Dedifferentiated amniotic fluid mesenchymal stem cell (primary cell): Measurements from ENCODE around the gene JAML.

Source experiments
- DNase-seq: peaks from one replicate; pipeline ENCODE4 v3.0.0-alpha.2; 2016; ENCODE audit errors: extremely low spot score

JAML gene

GRCh38 chr11:118224511-118225188 lies at the start of gene JAML:
JAML (minus strand) TSS chr11:118225011; CDS start chr11:118214866, 10,145 bp downstream.
- DNase-seq, result no peak

GRCh38 chr11:118274186-118274585 lies 49.4 kb upstream of the JAML start:
- DNase-seq, result no peak

GRCh38 chr11:118272001-118272400 lies 47.2 kb upstream of the JAML start:
- no peak for DNase-seq

- DNase-seq, result no peak
Observed at GRCh38 chr11:118267486-118267885, 42.7 kb upstream of the JAML start.

GRCh38 chr11:118265954-118266353 lies 41.1 kb upstream of the JAML start:
- DNase-seq, result no peak

GRCh38 chr11:118264569-118265465 lies 40.0 kb upstream of the JAML start:
- no peak for DNase-seq

GRCh38 chr11:118263695-118264568 lies 39.1 kb upstream of the JAML start, which contains the start of gene MPZL2:
MPZL2 (minus strand) TSS chr11:118264297; CDS start chr11:118264153, 144 bp downstream.
- DNase-seq, result no peak

GRCh38 chr11:118263112-118263511 lies 38.3 kb upstream of the JAML start:
- no peak for DNase-seq

- DNase-seq, result no peak
Observed at GRCh38 chr11:118260353-118260752, 35.5 kb upstream of the JAML start.

- DNase-seq, result no peak
Observed at GRCh38 chr11:118259138-118259537, 34.3 kb upstream of the JAML start.

- no peak for DNase-seq
Observed at GRCh38 chr11:118258410-118258809, 33.6 kb upstream of the JAML start.

- no peak for DNase-seq
Observed at GRCh38 chr11:118252688-118253087, 27.9 kb upstream of the JAML start.

GRCh38 chr11:118251858-118252652 lies 27.2 kb upstream of the JAML start, which contains the start of gene MPZL3:
MPZL3 (minus strand) TSS chr11:118252365; CDS start chr11:118252294, 71 bp downstream.
- DNase-seq, result peak; percentile 28

- no peak for DNase-seq
Observed at GRCh38 chr11:118247041-118247440, 22.2 kb upstream of the JAML start.

- DNase-seq, result no peak
Observed at GRCh38 chr11:118245936-118246562, 21.2 kb upstream of the JAML start.

GRCh38 chr11:118243993-118244762 lies 19.4 kb upstream of the JAML start:
- no peak for DNase-seq

- DNase-seq, result no peak
Observed at GRCh38 chr11:118243161-118243560, 18.4 kb upstream of the JAML start.

GRCh38 chr11:118241764-118242098 lies 16.9 kb upstream of the JAML start:
- DNase-seq, result no peak

- no peak for DNase-seq
Observed at GRCh38 chr11:118240999-118241763, 16.4 kb upstream of the JAML start.
